GM12878 (cell line): Measurements from ENCODE around the gene CAMKMT. TPM values are rescaled to one million over a fixed set of nuclear protein-coding genes. Genes with fewer than 3 reads are reported as not detected.
A peak's percentile ranks its signal among the peaks of the same experiment; 100 is the strongest.

Experiments used
- ATF7 ChIP-seq: fragments of 450-650 bp; IDR thresholded peaks from 2 replicates; pipeline ENCODE4 v1.6.1; 2016; ENCODE audit warnings: low read depth, mild to moderate bottlenecking
- BRCA1 ChIP-seq: IDR thresholded peaks from 2 replicates; pipeline ENCODE4 v1.6.1; 2011; ENCODE audit warnings: low read depth, low read length, improper control_type of control experiment
- CBX3 ChIP-seq: fragments of 200-600 bp; sonication (generic); IDR thresholded peaks from 2 replicates; pipeline ENCODE4 v1.6.1; 2016; ENCODE audit warnings: low read depth, borderline replicate concordance
- CBX5 ChIP-seq: sonication (generic); IDR thresholded peaks from 2 replicates; pipeline ENCODE4 v1.6.1; 2016; ENCODE audit warnings: low read depth, moderate library complexity, mild to moderate bottlenecking, inconsistent platforms
- DPF2 ChIP-seq: fragments of 450-650 bp; IDR thresholded peaks from 2 replicates; pipeline ENCODE4 v1.6.1; 2017; ENCODE audit warnings: mild to moderate bottlenecking
- EZH2 ChIP-seq: IDR thresholded peaks from 2 replicates; pipeline ENCODE4 v1.6.1; 2012; ENCODE audit warnings: low read depth, mild to moderate bottlenecking, control low read depth, inconsistent platforms, low read length, borderline replicate concordance; ENCODE audit not compliant: control insufficient read depth
- GABPA ChIP-seq: IDR thresholded peaks from 2 replicates; pipeline ENCODE4 v1.6.1; 2014; ENCODE audit warnings: antibody characterized with exemption, low read depth, mild to moderate bottlenecking, inconsistent platforms
- GATAD2B ChIP-seq: fragments of 450-650 bp; conservative IDR thresholded peaks from 2 replicates; pipeline ENCODE4 v1.6.1; 2017; ENCODE audit warnings: low read depth, mild to moderate bottlenecking, moderate library complexity
- HCFC1 ChIP-seq: fragments of 150-350 bp; IDR thresholded peaks from 2 replicates; pipeline ENCODE4 v1.6.1; 2014; ENCODE audit warnings: low read length
- HDAC6 ChIP-seq: fragments of 200-600 bp; sonication (generic); IDR thresholded peaks from one replicate; pipeline ENCODE4 v1.8.0; 2017; ENCODE audit warnings: antibody characterized with exemption; ENCODE audit not compliant: unreplicated experiment
- IKZF2 ChIP-seq, 2 experiments: fragments of 450-650 bp; IDR thresholded peaks; 2 replicates each; pipeline ENCODE4 v1.6.1; 2017; ENCODE audit warnings: mild to moderate bottlenecking in 2 of 2, moderate library complexity in 2 of 2
- KLF5 ChIP-seq: fragments of 450-650 bp; IDR thresholded peaks from 2 replicates; pipeline ENCODE4 v1.6.1; 2014; ENCODE audit warnings: mild to moderate bottlenecking; ENCODE audit not compliant: partially characterized antibody
- MTA3 ChIP-seq: IDR thresholded peaks from 2 replicates; pipeline ENCODE4 v1.6.1; 2012; ENCODE audit warnings: low read length, inconsistent platforms, borderline replicate concordance
- NFYA ChIP-seq: IDR thresholded peaks from 2 replicates; pipeline ENCODE4 v1.6.1; 2011; ENCODE audit warnings: low read depth, mild to moderate bottlenecking, low read length, improper control_type of control experiment, borderline replicate concordance
- NR2C2 ChIP-seq: IDR thresholded peaks from 2 replicates; pipeline ENCODE4 v1.6.1; 2011; ENCODE audit warnings: borderline replicate concordance, low read depth; ENCODE audit not compliant: control insufficient read depth, insufficient read length
- RBBP5 ChIP-seq: fragments of 200-600 bp; sonication (generic); conservative IDR thresholded peaks from 2 replicates; pipeline ENCODE4 v1.6.1; 2016
- REST ChIP-seq: IDR thresholded peaks from 2 replicates; pipeline ENCODE4 v1.6.1; 2012; ENCODE audit warnings: mild to moderate bottlenecking, low read depth, low read length
- RUNX3 ChIP-seq: IDR thresholded peaks from 2 replicates; pipeline ENCODE4 v1.6.1; 2012; ENCODE audit warnings: low read length, inconsistent platforms
- SIX5 ChIP-seq: IDR thresholded peaks from 2 replicates; pipeline ENCODE4 v1.6.1; 2011; ENCODE audit warnings: mild to moderate bottlenecking, low read depth, low read length, moderate library complexity; ENCODE audit not compliant: severe bottlenecking
- SMAD5 ChIP-seq: IDR thresholded peaks from 2 replicates; pipeline ENCODE4 v1.6.1; 2016; ENCODE audit warnings: antibody characterized with exemption, low read depth
- SP1 ChIP-seq: IDR thresholded peaks from one replicate; pipeline ENCODE4 v1.6.1; 2011; ENCODE audit warnings: low read depth, low read length
- SUZ12 ChIP-seq: fragments of 200-600 bp; sonication (generic); IDR thresholded peaks from one replicate; pipeline ENCODE4 v1.6.1; 2018; ENCODE audit warnings: antibody characterized with exemption, mild to moderate bottlenecking; ENCODE audit not compliant: unreplicated experiment
- TCF7 ChIP-seq: IDR thresholded peaks from 2 replicates; pipeline ENCODE4 v1.6.1; 2014; ENCODE audit warnings: antibody characterized with exemption, borderline replicate concordance
- WRNIP1 ChIP-seq: IDR thresholded peaks from 2 replicates; pipeline ENCODE4 v1.6.1; 2011; ENCODE audit warnings: low read depth, low read length, improper control_type of control experiment, borderline replicate concordance
- ZBED1 ChIP-seq: IDR thresholded peaks from 2 replicates; pipeline ENCODE4 v1.6.1; 2016; ENCODE audit warnings: borderline replicate concordance
- ZNF217 ChIP-seq: fragments of 450-650 bp; IDR thresholded peaks from 2 replicates; pipeline ENCODE4 v1.6.1; 2017; ENCODE audit warnings: antibody characterized with exemption, mild to moderate bottlenecking
- ZNF274 ChIP-seq: IDR thresholded peaks from one replicate; pipeline ENCODE4 v1.8.0; 2011; ENCODE audit not compliant: insufficient read length, insufficient read depth
- ZNF622 ChIP-seq: fragments of 450-650 bp; IDR thresholded peaks from 2 replicates; pipeline ENCODE4 v1.6.1; 2017; ENCODE audit warnings: mild to moderate bottlenecking, inconsistent platforms
- polyA plus RNA-seq, 11 experiments: library from polyadenylated mRNA; depleted of rRNA in 4 of 11; unstranded in 6 of 11; stranded (reverse) in 5 of 11; fragments of >200 nt; fragmentation: Nextera tagmentation in 4 of 11; fragmentation: Illumina TruSeq in 1 of 11; extraction: Ambion mirVana in 4 of 11; extraction: Trizol in 1 of 11; gene quantifications; 1 replicate in 1 of 11; 2 replicates in 10 of 11; pipeline versions ENCODE4 v1.2.1 to v1.2.3, GENCODE V29; 2011 to 2016; ENCODE audit warnings: inconsistent platforms in 2 of 11, missing spikeins in 2 of 11, low read depth in 1 of 11
- total RNA-seq, 4 experiments: library from RNA; depleted of rRNA in 3 of 4; stranded (reverse); fragments of >200 nt in 3 of 4; fragmentation: Illumina TruSeq in 1 of 4; extraction: Trizol in 1 of 4; gene quantifications; 2 replicates each; pipeline versions ENCODE4 v1.2.1 to v1.2.3, GENCODE V29; 2013 to 2021
- TF ChIP-seq, protein P1 (sequence below): fragments of 450-650 bp; IDR thresholded peaks from 2 replicates; pipeline ENCODE4 v1.6.1; 2017; ENCODE audit warnings: mild to moderate bottlenecking, low read depth, inconsistent platforms; ENCODE audit not compliant: poor library complexity, severe bottlenecking

The CAMKMT gene
- total and polyA plus RNA-seq, 10 of the 15 experiments (the other 5 are each of a cell fraction or from before 2014, with no cell fraction given) = 2.7 to 16.0 (median 11.8) TPM

DNA sequence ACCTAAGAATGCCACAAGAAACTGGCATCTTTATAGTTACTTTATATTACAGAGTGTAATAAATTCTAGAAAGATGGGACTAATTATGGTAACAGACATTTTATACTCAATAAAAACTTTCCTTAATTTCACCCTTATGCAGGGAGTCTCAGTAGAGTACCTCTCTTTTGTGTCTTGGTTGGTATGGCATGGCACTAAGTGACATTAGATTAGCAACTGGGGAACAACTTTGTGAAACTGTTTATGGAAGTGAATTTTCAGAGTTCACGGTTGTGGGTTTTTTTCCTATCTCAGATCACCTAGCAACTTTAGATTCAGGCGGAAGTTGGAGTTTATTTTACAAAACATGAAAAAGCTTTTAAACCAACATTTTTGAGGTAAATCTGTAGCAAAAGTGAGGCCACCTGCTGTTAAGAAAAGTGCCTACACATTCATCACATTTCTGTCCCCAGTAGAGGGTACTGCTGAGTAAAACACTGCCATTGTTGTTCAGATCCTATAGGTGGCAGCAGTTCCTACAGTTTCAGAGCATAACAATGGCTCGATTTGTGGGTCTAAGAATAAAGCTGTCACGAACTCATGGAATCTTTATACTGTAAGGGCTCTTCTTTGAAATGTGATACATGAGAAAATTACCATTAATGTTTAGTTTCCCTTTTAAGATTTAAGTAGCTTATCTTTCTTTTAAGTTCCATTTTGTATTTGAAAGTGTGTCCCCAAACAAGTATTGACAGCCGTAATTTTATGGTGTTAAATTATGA is 117.6 kb downstream of the CAMKMT start (continued):
- no peak for TF ChIP-seq NR2C2
- TF ChIP-seq ZNF274 = no peak
- no peak for TF ChIP-seq GATAD2B
- TF ChIP-seq ATF7 = 0 out of 2 replicates have a peak, but pooled peaks have one; percentile 38
- TF ChIP-seq SUZ12 = no peak
- no peak; the same call in 1 of the 2 replicates for TF ChIP-seq NFYA
- no peak for TF ChIP-seq DPF2
- no peak for TF ChIP-seq ZBED1
- no peak for TF ChIP-seq SP1
- TF ChIP-seq ZNF622 = no peak
- no peak for TF ChIP-seq ZNF217
- TF ChIP-seq SMAD5 = no peak
- no peak for TF ChIP-seq WRNIP1
- no peak for TF ChIP-seq MTA3
- no peak for TF ChIP-seq EZH2
- TF ChIP-seq CBX3 = no peak
- no peak for TF ChIP-seq HCFC1
- no peak for TF ChIP-seq GABPA
- TF ChIP-seq KLF5 = no peak
- TF ChIP-seq CBX5 = 0 out of 2 replicates have a peak, but pooled peaks have one; percentile 82
- TF ChIP-seq RBBP5 = no peak
- no peak for TF ChIP-seq HDAC6
- TF ChIP-seq, protein P1, sequence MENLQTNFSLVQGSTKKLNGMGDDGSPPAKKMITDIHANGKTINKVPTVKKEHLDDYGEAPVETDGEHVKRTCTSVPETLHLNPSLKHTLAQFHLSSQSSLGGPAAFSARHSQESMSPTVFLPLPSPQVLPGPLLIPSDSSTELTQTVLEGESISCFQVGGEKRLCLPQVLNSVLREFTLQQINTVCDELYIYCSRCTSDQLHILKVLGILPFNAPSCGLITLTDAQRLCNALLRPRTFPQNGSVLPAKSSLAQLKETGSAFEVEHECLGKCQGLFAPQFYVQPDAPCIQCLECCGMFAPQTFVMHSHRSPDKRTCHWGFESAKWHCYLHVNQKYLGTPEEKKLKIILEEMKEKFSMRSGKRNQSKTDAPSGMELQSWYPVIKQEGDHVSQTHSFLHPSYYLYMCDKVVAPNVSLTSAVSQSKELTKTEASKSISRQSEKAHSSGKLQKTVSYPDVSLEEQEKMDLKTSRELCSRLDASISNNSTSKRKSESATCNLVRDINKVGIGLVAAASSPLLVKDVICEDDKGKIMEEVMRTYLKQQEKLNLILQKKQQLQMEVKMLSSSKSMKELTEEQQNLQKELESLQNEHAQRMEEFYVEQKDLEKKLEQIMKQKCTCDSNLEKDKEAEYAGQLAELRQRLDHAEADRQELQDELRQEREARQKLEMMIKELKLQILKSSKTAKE = peak; percentile 75
- no peak for TF ChIP-seq REST
- TF ChIP-seq RUNX3 = peak; percentile 51
- TF ChIP-seq SIX5 = no peak
- TF ChIP-seq IKZF2 (IDR thresholded peaks at IDR 0.05) = no peak
- no peak for TF ChIP-seq TCF7
- TF ChIP-seq BRCA1 = no peak
